BE2C (cell line): ENCODE measurements around the gene CHRNB1.
"Not testable (repeated sequence)": the region's sequence is repeated elsewhere in the genome, so short reads cannot be mapped to it uniquely, and the experiment has no call there.

ENCODE experiments used
- DNase-seq: peaks from one replicate; pipeline ENCODE4 v3.0.0-alpha.2; 2020
- H3K27me3 ChIP-seq: fragments of 250-450 bp; sonication (Bioruptor Pico); 2 replicates; pipeline ENCODE4 v1.5.1; 2020; ENCODE audit warnings: mild to moderate bottlenecking
- H3K36me3 ChIP-seq: fragments of 250-450 bp; sonication (Bioruptor Pico); 2 replicates; pipeline ENCODE4 v1.5.1; 2020; ENCODE audit warnings: mild to moderate bottlenecking
- H3K4me1 ChIP-seq: fragments of 250-450 bp; sonication (Bioruptor Pico); 2 replicates; pipeline ENCODE4 v1.5.1; 2020
- H3K4me3 ChIP-seq: 2 replicates; pipeline ENCODE4 v1.5.1; 2011; ENCODE audit warnings: low read depth, low read length
- H3K9me3 ChIP-seq: fragments of 250-450 bp; sonication (Bioruptor Pico); 2 replicates; pipeline ENCODE4 v1.5.1; 2020
- TF ChIP-seq, protein P1 (sequence below): IDR thresholded peaks from 2 replicates; pipeline ENCODE4 v1.5.1; 2012; ENCODE audit warnings: mild to moderate bottlenecking, low read depth, low read length

Gene CHRNB1

DNA sequence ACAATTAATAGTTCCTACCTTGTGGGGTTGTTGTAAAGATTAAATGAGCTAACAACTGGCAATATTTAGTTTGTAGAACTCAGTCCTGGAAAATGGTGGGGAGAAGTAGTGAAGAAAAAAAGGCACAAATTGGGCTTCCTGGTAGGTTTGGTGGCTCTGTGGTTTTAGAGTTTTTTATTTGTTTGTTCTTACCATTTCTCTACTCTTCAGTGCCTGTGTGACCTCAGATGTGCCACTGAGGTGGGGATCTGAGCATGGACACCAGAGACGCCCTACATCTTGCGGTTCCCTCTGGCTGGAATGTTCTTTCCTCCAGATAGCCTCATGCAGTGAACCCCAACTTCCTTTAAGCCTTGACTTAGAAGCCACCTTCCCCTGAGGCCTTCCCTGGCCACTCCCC, 26.9 kb downstream of the CHRNB1 start:
- Histone ChIP-seq H3K4me1 (no peaks in the 10 kb centered on the region), H3K27me3 (no peaks in the 10 kb centered on the region), H3K9me3 (no peaks in the 10 kb centered on the region), H3K4me3 (no peak overlapping the region), H3K36me3 (no peaks in the 10 kb centered on the region)
- TF ChIP-seq, protein P1, sequence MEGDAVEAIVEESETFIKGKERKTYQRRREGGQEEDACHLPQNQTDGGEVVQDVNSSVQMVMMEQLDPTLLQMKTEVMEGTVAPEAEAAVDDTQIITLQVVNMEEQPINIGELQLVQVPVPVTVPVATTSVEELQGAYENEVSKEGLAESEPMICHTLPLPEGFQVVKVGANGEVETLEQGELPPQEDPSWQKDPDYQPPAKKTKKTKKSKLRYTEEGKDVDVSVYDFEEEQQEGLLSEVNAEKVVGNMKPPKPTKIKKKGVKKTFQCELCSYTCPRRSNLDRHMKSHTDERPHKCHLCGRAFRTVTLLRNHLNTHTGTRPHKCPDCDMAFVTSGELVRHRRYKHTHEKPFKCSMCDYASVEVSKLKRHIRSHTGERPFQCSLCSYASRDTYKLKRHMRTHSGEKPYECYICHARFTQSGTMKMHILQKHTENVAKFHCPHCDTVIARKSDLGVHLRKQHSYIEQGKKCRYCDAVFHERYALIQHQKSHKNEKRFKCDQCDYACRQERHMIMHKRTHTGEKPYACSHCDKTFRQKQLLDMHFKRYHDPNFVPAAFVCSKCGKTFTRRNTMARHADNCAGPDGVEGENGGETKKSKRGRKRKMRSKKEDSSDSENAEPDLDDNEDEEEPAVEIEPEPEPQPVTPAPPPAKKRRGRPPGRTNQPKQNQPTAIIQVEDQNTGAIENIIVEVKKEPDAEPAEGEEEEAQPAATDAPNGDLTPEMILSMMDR = no peak
- DNase-seq = no peak

DNA sequence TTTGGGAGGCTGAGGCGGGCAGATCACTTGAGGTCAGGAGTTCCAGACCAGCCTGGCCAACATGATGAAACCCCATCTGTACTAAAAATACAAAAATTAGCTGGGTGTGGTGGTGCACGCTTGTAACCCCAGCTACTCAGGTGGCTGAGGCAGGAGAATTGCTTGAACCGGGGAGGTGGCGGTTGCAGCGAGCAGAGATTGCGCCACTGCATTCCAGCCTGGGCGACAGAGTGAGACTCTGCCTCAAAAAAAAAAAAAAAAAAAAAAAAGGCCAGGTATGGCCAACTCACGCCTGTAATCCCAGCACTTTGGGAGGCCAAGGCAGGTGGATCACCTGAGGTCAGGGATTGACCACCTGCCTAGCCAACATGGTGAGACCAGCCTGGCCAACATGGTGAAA, 29.9 kb downstream of the CHRNB1 start:
- not testable (repeated sequence) for H3K27me3 ChIP-seq, DNase-seq, H3K4me1 ChIP-seq, H3K9me3 ChIP-seq, H3K4me3 ChIP-seq, H3K36me3 ChIP-seq

DNA sequence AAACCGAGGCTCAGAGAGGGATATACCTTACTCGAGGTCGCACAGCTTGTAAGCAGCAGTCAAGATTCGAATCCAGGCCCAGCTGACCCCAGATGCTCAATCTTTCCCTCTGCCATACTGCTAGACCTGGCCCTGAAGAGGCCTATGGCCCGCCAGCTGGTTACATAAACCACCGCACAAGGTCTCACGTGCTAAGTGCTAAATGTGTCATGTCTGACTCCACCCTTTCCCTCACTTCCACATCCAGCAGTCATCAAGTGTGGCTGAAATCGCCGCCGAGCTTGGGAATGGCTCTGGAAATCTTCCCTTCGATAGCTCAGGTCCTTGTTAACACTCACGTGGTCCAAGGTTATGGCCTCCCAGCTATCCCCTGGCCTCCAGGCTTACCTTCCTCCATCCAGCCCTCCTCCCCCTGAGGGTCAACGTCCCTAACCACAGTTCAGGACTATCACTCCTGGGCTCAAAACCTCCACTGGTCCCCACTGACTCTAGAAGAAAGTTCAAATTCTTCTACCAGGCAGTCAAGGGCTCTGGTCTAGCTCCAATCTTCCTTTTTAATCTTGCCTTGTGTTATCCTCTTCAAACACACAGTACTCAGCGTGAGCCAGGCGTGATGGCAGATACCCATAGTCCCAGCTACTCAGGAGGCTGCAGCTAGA, 31.0 kb downstream of the CHRNB1 start:
- H3K27me3 ChIP-seq = no peaks in the 10 kb centered on the region
- TF ChIP-seq, protein P1 = no peak
- no peaks in the 10 kb centered on the region for H3K4me1 ChIP-seq
- DNase-seq = no peak
- H3K9me3 ChIP-seq = no peaks in the 10 kb centered on the region
- no peak overlapping the region for H3K4me3 ChIP-seq
- no peaks in the 10 kb centered on the region for H3K36me3 ChIP-seq

DNA sequence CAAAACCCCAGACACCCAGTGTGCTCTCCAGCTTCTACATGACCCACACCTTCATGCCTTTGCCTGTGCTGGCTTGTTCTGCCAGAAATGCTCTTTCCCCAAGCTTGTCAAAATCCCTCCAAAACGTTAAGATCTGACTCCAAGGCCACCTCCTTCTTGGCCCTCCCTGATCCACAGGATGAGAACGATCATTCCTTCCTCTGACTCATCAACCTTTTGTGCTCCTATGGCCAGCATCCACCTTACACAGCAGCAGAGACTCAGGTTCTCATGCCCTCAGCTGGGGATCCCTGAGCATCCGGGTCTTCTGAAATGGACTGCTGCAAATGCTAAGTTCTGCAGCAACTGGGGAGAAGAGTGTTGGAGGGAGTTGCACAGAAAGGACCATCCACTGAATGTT, 31.6 kb downstream of the CHRNB1 start:
- Histone ChIP-seq H3K27me3 (no peaks in the 10 kb centered on the region), H3K4me3 (no peak overlapping the region), H3K4me1 (no peaks in the 10 kb centered on the region), H3K36me3 (no peaks in the 10 kb centered on the region), H3K9me3 (no peaks in the 10 kb centered on the region)
- no peak for DNase-seq
- TF ChIP-seq, protein P1 = no peak

DNA sequence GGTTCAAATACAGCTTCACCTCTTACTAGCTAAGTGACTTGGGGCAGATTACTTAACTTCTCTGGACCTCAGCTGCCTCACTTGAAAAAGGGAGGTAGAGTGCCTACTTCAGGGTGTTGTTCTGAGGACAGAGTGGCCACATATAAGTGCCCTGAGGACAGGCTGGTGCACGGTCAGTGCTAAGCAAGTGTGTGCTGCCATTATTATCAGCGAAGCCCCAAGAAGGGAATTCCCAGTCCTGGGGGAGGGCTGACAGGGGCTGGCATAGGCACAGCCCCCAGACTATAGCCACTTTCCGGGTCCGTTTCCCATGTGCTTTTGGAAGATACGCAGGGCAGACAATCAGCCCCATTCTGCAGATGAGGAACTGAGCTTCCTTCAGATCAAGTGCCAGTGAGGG, 32.1 kb downstream of the CHRNB1 start:
- no peak for DNase-seq
- Histone ChIP-seq H3K27me3 (no peaks in the 10 kb centered on the region), H3K4me3 (no peak overlapping the region), H3K9me3 (no peaks in the 10 kb centered on the region), H3K36me3 (no peaks in the 10 kb centered on the region), H3K4me1 (no peaks in the 10 kb centered on the region)
- TF ChIP-seq, protein P1 = no peak

DNA sequence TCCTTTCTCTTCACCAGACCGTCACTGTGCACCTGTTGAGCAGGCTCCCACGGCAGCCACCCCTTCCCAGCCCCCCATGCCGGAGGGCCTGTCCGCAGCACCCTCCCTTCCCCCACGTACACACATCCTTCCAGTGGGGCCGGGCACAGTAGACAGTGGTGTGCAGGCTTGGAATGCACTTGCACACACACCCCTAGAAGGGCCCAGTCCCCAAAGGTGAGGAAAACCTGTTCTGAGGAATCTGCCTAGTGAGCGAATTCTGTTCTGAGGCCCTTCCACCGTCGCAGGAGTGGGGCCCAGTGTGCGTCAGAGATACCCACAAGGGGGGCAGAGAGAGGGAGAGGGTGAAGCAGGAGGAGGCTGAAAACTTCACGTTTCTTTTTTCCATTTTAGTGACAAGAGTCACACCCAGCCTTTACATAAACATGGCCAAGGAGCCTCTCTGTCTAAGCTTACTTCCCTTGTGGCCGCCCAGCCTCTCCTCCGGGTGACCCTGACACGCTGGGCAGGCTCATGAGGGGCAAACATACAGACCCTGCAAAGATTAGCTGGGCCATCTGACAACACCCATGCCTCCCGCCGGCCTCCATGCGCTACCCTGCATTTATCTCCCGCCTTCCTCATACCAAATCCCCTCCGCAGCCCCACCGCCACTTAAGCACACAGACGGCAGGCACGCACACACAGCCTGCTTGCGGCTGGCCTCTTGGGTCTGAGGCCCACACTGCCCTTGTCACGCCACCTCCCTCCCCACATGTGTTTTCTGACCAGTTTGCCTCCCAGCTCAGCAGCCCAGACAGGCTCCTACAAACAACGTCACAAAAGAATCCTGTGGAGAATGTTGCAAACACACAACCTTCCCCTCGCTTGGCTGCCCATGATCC, 32.8 kb downstream of the CHRNB1 start:
- TF ChIP-seq, protein P1 = no peak
- H3K27me3 ChIP-seq = no peaks in the 10 kb centered on the region
- no peak overlapping the region for H3K4me3 ChIP-seq
- no peaks in the 10 kb centered on the region for H3K36me3 ChIP-seq
- DNase-seq = no peak
- H3K4me1 ChIP-seq = no peaks in the 10 kb centered on the region
- no peaks in the 10 kb centered on the region for H3K9me3 ChIP-seq
